KOPT-K1 (cell line): ENCODE results near the gene ZC3H18.

ENCODE experiments used
- H3K27ac ChIP-seq: fragments of 200-600 bp; sonication (generic); 2 replicates; pipeline ENCODE4 v1.5.1; 2016; ENCODE audit warnings: antibody characterized with exemption, mild to moderate bottlenecking, low read depth, low read length; ENCODE audit not compliant: poor library complexity, severe bottlenecking
- H3K36me3 ChIP-seq: fragments of 200-600 bp; sonication (generic); 2 replicates; pipeline ENCODE4 v1.5.1; 2017; ENCODE audit warnings: antibody characterized with exemption, mild to moderate bottlenecking, low read length, moderate library complexity; ENCODE audit not compliant: insufficient read depth
- H3K9me3 ChIP-seq: fragments of 200-600 bp; sonication (generic); 2 replicates; pipeline ENCODE4 v1.5.1; 2017; ENCODE audit warnings: antibody characterized with exemption, low read length, mild to moderate bottlenecking; ENCODE audit not compliant: insufficient read depth, poor library complexity, severe bottlenecking

The ZC3H18 gene

DNA sequence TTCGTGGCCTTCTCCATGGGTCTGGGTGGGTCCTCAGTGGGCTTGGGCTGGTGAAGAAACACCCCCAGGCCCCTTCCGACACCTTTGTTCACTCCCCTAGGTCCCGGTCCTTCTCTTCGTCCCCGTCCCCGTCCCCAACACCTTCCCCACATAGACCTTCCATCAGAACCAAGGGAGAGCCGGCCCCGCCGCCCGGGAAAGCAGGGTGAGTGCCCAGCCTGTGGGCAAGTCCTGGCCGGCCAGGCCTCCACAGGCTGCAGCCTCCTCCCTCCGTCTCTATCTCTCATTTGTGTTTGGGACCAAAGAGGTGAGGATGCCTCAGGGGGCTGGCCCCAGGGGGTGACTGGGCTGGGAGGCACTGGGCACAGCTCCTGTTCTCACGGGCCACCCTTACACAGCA lies 53.7 kb downstream of the ZC3H18 start:
- Histone ChIP-seq H3K27ac (no peak overlapping the region), H3K36me3 (peaks cover 96% of the 10 kb centered on the region), H3K9me3 (no peaks in the 10 kb centered on the region)

DNA sequence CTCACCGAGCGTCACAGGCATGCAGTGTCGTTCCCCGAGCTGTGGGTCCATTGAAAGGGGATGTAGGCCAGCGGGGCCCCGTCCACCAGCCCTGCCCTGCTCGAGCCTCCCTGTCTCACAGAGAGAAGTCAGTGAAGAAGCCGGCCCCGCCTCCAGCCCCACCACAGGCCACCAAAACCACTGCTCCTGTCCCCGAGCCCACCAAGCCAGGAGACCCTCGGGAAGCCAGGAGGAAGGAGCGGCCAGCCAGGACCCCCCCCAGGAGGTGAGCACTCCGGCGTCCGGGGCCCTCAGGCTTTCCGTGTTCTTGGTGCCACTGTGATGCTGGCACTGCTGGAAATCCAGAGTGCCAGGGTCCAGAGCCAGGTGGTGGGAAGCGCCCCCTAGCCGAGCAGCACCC lies 54.3 kb downstream of the ZC3H18 start:
- H3K36me3 ChIP-seq = peaks cover 95% of the 10 kb centered on the region
- no peak overlapping the region for H3K27ac ChIP-seq
- no peaks in the 10 kb centered on the region for H3K9me3 ChIP-seq

DNA sequence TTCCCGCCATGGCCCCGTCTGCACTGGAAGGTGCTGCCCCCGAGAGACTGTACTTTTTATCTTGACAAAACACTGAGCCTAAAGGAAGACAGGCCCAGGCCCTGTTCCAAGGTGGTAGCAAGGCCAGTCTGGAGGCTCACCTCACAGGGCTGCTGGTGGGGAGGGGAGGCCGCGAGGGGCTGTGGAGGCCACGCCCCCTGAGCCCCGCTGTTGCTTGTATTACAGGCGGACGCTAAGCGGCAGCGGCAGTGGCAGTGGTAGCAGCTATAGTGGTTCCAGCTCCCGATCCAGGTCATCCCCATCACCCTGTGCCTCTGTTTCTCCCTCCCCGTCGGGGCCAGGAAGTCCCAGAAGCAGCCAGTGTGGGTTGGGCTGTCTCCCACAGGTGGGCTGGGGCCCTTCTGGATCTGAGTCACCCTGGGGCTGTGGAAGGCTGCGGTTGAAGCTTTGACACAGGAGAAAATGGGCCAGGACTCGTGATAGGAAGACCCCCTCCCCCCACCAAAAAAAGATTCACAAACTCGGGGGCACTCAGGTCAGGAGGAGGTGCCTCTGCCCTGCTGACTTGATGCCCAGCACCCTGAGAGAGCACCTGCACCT lies 54.9 kb downstream of the ZC3H18 start:
- Histone ChIP-seq H3K36me3 (peaks cover 95% of the 10 kb centered on the region), H3K9me3 (no peaks in the 10 kb centered on the region), H3K27ac (no peak overlapping the region)

DNA sequence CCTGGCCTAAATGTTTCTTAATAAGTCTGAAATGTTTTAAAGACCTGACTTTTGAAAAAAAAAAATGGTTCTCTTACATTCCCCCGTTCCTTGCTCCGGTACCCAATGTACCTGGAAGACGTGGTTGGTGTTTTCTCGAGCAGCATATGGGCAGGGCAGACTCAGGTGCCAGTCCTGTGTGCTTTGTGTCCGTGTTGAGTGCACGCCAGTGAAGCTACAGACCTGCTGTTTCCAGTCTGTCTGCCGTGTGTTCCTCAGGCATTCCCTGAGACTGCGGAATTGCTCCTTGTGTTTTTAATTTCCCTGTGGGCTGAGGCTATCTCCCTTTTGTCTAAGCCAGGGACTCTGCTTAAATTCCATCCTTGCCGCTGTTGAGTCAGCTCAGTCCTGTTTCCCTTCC lies 56.4 kb downstream of the ZC3H18 start:
- Histone ChIP-seq H3K27ac (no peak overlapping the region), H3K9me3 (no peaks in the 10 kb centered on the region), H3K36me3 (peaks cover 99% of the 10 kb centered on the region)

DNA sequence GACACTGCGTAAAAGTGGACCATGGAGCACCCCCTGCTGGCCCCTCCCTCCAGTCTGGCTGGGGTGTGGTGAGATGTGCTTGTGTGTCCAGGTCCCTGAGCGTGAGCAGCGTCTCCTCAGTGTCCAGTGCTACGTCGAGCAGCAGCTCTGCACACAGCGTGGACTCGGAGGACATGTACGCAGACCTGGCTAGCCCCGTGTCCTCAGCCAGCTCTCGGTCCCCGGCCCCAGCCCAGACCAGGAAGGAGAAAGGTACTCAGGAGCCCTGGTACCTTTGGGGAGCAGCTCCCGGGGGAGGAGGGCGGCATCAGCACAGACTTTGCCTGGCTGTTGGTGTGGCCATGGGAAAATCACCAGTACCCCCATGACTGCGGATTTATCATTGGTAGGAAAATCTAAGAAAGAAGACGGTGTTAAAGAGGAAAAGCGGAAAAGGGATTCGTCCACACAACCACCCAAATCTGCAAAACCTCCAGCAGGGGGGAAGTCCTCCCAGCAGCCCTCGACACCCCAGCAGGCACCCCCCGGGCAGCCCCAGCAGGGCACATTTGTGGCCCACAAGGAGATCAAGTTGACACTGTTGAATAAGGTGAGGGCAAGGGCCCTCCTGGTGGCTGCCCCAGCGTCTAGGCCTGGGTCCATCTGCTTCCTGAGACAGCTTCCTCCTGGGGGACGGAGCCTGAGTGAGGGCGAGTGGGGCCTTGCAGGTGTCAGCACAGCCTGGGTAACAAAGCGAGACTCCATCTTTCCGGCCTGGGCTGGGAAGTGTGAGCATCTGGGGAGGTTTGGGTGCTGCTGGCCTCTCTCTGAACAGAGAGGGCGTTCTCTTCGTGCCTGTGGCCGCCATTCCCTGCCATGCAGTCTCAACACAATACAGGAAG lies 57.6 kb downstream of the ZC3H18 start:
- Histone ChIP-seq H3K27ac (no peak overlapping the region), H3K36me3 (peaks cover 98% of the 10 kb centered on the region), H3K9me3 (no peaks in the 10 kb centered on the region)

DNA sequence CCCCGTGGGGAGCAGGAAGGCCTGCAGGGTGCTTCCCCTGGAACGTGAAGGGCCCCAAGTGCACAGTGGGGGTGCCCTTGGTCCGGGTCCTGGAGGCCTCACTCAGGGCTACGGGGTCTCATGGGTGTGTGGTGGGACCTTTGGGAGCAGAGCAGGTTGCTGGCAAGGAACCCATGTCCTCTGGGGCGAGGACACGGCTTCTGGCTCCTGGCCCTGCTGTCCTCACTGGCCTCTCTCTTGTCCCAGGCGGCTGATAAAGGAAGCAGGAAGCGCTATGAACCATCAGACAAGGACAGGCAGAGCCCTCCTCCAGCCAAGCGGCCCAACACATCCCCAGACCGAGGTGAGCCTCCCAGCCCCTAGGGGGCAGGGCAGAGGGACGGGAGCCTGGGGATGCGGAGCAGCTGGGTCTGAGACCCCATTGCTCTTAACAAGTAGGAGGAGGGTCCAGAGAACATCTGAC lies 58.3 kb downstream of the ZC3H18 start:
- peaks cover 98% of the 10 kb centered on the region for H3K36me3 ChIP-seq
- no peaks in the 10 kb centered on the region for H3K9me3 ChIP-seq
- H3K27ac ChIP-seq = no peak overlapping the region

DNA sequence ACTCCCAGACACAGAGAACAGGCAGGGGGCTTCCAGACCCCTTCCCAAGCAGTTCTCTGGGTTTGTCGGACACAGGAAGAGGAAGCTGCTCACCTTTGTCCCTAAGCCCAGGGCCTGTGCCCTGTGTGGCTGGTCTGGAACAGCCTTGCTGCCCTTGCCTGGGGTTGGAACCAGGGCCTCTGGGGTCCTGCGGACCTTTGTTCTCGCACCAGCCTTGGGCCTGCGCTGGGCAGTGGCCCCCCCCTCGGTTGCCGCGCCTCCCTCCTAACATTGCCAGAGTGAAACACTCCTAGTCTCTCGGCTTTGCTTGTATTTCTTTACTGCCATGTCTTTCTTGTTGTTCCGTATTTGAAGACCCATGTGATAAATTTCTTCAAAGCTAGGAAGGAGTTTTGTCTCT lies 59.6 kb downstream of the ZC3H18 start:
- H3K27ac ChIP-seq = no peak overlapping the region
- H3K36me3 ChIP-seq = peaks cover 90% of the 10 kb centered on the region
- no peaks in the 10 kb centered on the region for H3K9me3 ChIP-seq

DNA sequence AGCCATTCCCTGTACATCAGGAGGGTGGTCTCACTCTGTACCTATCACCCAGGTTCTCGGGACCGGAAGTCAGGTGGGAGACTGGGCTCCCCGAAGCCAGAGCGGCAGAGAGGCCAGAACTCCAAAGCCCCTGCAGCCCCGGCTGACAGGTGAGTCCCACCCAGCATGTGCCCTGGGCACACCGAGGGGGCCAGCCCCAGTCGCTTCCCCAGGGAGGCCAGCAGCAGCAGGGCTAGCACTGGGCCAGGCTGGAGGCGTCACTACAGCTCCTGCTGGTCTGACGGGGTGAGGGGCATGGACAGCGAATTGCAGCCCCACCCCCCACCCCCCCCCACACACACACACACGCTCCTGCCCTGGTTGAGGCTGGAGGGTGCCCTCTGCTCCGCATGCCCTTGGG lies 60.2 kb downstream of the ZC3H18 start:
- H3K27ac ChIP-seq = no peak overlapping the region
- no peaks in the 10 kb centered on the region for H3K9me3 ChIP-seq
- peaks cover 84% of the 10 kb centered on the region for H3K36me3 ChIP-seq

DNA sequence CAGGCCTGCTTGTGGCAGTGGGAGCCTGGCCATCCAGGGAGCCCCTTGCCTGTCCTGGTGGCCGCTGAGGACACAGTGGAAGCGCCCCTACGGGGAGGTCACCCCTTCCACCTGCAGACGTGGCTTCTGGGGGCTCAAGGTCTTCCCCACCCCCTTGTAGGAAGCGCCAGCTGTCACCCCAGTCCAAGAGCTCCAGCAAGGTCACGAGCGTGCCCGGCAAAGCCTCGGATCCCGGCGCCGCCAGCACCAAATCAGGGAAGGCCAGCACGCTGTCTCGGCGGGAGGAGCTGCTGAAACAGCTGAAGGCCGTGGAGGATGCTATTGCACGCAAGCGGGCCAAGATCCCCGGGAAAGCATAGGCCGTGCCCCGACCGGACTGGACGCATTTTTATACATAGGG lies 60.7 kb downstream of the ZC3H18 start:
- Histone ChIP-seq H3K9me3 (no peaks in the 10 kb centered on the region), H3K27ac (no peak overlapping the region), H3K36me3 (peaks cover 79% of the 10 kb centered on the region)

DNA sequence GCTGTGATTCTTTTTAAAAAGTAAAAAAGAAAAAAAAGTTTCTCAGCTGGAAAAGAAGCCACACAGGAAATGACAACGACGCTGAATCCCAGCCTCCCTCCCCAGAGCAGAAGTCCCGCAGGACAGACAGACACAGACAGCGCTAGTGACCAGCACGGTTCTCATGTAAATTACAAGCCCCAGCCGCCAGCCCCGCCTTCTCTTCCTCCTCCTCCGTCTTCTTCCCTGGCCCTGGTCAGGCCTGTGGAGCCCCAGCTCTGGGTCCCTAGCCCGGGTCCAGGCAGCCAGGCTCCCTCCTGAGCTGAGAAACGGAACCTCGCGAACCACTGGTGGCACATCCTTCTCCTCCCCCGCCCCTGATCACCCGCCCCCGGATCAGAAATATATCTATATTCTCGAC lies 61.2 kb downstream of the ZC3H18 start:
- H3K9me3 ChIP-seq = no peaks in the 10 kb centered on the region
- H3K27ac ChIP-seq = no peak overlapping the region
- peaks cover 75% of the 10 kb centered on the region for H3K36me3 ChIP-seq

DNA sequence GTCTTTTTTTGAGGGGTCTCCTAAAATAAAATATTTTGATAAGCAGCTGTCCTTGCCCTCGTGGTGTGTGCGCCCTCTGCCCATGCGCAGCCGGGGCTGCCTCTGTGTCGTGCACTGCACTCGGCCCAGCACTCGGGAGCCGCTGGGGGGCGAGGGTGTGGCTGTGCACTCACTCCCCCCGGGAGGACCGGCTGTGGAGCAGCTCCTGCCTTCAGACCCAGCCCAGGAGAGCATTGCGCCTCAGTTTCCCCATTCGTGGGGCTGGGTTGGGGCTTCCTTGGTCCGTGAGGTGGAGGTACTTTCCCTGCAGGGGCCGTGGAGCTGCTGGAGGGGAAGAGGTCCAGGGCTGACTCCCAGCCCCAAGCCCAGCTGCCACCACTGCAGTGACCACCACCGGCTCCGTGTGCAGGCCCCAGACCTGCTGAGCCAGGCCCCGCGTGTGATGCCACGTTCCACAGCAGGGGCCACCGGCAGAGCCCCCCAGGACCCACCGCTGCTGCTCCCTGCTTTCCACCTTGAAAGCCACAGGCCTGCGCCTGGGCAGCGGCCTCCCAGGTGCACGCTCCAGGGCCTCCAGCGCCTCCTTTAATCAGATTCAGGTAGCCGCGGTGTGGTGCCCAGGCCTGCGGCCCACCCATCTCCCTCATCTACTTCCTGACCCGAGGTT lies 61.9 kb downstream of the ZC3H18 start:
- Histone ChIP-seq H3K27ac (no peak overlapping the region), H3K36me3 (peaks cover 68% of the 10 kb centered on the region), H3K9me3 (no peaks in the 10 kb centered on the region)

DNA sequence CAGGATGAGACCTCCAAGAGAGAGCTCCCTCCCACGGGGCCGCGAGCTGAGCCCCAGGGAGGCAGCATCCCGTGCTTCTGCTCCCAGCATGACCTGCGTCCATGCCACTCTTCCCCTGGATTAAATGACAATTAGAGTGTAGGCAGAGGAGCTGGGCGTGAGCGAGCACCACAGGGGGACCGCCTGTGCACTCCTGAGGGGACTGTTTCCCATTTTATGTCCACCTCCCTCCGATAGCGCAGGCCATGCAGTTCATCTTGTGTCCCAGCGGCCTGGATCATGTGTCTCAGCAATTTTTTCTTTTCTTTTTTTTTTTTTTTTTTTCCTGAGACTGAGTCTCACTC lies 62.4 kb downstream of the ZC3H18 start:
- H3K36me3 ChIP-seq = peaks cover 63% of the 10 kb centered on the region
- no peaks in the 10 kb centered on the region for H3K9me3 ChIP-seq
- no peak overlapping the region for H3K27ac ChIP-seq

DNA sequence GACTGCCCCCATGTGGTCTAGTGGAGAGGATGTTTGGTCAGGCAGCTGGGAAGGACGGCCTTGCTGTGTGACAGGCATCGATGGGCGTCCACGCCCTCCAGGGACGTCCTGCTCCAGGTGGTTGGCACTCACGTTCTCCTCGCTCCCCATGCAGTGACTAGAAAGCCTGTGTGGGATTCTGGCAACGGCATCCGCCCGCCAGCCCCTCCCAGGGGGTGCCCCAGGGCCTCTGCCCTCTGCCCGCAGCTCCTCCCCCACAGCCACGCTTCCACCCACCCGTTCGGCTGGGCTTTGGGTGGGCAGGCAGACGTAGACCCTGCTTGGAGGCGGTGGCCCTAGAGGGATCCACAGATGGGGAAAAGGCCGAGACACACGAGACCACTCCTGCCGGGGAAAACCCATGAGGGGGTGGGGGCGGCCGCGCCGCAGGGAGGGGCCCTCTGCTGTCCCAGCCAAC lies 63.5 kb downstream of the ZC3H18 start:
- peaks cover 52% of the 10 kb centered on the region for H3K36me3 ChIP-seq
- no peaks in the 10 kb centered on the region for H3K9me3 ChIP-seq
- H3K27ac ChIP-seq = no peak overlapping the region

DNA sequence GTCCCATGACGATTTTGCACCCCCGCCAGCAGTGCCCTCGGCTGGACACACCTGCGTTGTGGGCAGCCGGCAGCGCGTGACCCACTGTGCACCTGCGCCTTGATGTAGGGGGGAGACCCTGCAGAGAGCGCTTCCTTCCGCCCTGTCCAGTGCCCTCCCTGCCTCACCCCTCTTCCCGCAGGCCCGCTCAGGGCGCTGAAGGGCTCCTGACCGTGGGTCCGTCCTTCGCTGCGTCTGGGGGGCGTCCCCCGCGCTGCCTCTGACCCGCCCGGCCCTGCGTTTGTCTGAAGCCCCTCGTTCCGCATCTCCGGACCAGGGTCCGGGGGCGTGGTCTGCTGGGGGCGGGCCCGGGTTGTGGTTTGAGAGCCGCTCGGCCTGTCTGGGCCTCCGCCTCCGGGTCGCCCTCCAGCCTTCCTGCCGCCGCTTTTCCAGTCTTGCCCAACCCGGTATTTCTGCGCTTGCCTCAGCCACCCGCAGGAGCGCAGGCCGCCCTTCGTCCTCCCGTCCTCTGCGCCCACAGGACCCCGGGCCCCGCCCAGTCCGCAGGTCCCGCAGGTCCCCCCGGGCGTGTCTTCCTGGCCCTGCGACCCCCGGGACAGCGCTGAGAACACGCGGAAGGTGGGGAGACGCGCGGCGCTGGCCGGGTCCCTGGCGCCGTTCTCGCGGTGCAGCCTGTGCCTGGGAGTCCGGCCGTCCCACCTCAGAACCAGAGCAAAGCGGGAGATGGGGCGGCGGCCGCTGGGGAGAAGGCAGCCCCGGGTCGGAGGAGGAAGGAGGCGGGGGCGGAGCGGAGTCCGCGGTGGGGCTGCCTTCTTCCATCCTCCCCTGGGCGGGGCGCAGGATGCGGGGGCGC lies 64.2 kb downstream of the ZC3H18 start:
- no peak overlapping the region for H3K27ac ChIP-seq
- peaks cover 46% of the 10 kb centered on the region for H3K36me3 ChIP-seq
- H3K9me3 ChIP-seq = no peaks in the 10 kb centered on the region
